GM21576 (cell line): Measurements from ENCODE around the gene TMEM121.

Experiments
- ATAC-seq: cut with Tn5 transposase; IDR thresholded peaks from one replicate; pipeline ENCODE4 v1.9.1; 2021; ENCODE audit warnings: mild to moderate bottlenecking, moderate library complexity; ENCODE audit not compliant: unreplicated experiment

The TMEM121 gene

DNA sequence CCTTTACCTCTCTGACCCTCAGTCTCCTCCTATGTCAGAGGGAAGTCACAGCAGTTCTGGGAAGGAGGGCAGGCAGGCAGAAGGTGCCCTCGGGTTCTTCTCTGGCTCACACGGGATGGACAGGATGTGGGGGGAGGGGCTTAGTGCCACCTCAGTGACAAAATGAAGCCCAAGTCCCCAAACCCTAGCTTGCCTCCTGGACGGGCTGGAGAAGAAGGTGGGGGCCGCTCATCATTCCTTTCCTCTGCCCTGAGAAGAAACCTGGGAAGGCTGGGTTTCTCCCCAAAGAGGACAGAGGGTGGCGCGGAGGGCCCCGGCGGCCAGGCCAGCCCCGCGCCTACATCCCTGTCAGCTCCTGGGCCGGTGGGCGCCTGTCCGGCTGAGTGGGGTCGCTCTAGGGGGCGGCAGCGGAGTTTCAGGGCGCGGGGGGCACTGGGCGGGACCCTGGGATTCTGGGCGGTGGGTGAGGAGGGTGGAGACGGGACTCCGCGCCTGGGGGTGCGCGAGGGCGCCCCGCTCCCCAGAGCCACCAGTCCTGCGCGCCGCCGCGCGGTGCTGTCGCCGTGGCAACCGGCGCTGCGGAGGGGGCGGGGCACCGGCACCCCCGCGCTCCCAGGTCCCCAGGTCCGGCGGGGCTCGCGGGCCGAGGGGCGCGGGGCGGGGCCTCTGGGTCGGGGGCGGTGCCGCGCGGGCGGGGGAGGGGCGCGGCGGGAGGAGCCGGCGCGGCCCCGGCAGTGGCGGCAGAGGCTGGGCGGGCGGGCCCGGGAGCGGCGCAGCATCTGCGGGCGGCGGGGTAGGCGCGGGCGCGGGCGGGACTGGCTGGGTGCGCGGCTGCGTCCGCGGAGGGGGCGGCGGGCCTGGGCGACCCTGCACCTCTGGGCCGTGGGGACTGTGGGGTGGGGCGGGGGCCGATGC, at the start of gene TMEM121:
TMEM121 (plus strand) TSS at position 723 of the 915 bp plus-strand sequence. CDS start 2,252 bp downstream, outside the sequence.
- no peak for ATAC-seq

DNA sequence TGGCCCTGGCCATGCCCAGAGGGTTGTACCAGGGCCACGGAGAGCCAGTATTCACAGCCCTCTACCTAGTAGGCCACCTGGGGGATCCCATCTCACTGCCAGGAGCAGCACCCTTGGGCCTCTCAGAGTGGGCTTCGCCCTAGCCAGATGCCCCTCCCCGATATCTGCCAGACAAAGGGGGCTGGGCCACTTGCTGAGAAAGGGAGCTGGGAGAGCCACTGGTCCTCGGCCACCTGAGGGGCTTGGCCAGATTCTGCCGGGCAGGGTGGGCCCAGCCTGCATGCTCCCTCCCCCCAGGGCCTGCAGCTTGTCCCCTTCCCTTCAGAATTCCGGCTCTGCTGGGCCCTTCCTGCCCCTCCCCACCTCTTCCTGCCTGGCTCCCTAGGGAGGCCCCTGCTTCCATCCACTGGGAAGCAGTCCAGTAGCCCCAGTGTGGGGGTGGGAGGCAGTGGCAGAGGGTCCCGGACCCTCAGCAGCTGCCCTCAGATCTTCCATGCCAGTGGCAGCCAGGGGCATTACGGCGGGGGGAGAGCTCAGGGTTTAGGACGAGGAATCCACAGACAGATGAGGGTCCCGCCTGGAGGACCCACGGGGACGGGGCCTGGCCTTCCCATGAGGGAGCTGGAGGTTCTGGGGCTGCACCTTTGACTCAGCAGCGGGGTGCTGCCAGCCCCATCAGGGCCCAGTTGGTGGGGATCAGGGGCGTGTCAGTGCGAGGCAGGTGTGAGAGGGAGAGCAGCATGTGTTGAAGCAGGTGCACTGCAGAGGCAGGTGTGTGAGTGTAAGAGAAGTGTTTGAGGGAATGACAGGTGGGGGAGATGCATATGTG, 49.3 kb upstream of the TMEM121 start:
- ATAC-seq = no peak

DNA sequence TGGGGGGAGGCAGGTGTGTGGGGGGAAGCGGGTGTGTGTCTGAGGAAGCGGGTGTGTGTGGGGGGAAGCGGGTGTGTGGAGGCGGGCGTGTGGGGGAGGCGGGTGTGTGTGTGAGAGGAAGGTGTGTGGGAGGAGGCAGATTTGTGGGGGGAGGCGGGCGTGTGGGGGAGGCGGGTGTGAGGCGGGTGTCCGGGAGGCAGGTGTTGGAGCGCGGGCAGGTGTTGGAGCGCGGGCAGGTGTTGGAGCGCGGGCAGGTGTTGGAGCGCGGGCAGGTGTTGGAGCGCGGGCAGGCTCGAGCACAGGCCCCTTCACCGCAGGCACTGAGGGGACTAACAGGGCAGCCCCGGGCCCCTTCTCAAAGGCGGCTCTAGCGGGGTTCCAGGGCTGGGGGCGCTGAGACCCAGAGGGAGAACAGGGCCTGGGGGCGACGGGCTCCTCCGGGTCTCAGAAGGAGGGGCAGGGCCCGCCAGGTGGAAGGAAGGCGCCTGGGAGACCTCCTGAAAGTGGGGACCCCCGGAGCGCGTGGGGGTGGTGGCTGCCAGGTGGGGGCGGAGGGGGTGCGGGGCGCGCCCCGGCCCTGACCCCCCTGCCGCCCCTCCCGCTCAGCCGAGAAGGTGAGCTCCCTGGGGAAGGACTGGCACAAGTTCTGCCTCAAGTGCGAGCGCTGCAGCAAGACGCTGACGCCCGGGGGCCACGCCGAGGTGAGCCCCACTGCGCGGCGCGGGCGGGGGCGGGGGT, 48.6 kb upstream of the TMEM121 start:
- ATAC-seq = no peak

DNA sequence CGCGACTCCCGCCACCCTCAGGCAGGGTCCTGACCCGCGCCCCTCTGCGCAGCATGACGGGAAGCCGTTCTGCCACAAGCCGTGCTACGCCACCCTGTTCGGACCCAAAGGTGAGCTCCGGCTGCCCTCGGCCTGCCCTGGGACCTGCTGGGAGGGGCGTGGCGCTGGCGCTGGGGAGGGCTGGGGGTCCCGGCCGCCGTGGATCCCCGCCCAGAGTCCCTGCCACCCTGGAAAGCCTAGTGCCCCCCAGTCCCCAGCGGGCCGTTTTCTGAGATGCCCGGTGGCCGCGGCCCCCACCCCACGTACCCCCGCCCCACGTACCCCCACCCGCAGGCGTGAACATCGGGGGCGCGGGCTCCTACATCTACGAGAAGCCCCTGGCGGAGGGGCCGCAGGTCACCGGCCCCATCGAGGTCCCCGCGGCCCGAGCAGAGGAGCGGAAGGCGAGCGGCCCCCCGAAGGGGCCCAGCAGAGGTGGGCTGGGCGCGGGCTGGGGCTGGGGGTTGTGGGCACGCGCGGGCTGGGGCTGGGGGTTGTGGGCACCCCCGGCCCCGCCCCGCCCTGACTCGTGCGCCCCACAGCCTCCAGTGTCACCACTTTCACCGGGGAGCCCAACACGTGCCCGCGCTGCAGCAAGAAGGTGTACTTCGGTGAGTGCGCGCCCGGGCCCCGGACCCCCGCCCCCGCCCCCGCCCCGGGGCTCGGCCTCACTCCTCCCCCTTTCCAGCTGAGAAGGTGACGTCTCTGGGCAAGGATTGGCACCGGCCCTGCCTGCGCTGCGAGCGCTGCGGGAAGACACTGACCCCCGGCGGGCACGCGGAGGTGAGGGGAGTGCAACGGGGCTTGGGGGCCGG, 47.8 kb upstream of the TMEM121 start:
- no peak for ATAC-seq

DNA sequence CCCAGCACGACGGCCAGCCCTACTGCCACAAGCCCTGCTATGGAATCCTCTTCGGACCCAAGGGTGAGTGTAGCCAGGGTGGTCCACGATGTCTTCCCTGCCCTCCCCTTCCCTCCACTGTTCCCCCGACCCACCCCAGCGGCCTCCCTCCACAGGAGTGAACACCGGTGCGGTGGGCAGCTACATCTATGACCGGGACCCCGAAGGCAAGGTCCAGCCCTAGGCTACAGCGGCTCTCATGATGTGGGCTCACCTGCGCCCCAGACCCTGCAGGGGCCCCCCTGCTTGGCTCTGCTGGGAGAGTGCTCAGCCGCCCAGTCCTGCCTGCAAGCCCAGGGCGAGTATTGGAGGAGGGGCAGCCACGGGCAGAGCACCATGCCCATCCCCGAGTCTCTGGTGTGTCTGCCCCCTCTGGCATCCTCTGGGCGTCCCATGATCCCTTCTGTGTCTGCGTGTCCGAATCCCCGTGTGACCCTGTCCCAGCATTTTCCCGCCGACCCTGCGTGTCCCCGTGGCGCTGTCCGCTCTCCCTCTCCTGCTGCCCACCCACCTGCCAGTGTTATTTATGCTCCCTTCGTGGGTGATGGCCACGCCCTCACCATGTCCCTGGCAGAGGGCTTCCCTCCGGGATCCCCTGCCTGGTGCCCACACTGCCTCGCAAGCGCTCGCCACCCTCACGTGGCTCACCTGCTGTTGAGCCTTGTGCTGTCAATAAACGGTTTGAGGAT, 46.8 kb upstream of the TMEM121 start:
- ATAC-seq = no peak

DNA sequence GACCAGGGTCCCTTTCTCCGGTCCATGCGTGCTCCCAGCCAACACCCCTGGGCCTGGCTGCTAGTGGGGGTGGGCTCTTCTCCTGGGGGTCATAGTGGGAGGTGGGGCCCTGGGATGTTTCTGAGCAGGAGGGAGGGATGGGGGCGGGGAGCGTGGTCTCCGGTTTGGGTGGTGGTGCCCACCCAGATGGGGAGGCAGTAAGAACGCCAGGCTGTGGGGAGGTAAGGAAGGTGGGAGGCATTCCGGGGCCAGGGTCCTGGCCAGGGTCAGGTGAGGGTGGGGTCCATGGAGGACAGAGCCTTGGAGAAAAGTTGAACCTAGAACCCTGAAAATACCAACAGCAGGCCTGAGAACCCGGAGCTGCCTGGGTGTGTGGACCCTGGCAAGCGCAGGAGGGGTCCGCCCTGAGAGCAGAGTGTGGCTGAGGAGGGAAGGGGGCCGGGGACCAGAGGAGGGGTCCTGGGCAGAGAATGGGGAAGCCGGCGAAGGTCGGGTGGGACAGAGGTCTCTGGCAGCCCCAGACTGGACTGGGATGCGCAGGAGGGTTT, 46.1 kb upstream of the TMEM121 start:
- ATAC-seq = no peak

DNA sequence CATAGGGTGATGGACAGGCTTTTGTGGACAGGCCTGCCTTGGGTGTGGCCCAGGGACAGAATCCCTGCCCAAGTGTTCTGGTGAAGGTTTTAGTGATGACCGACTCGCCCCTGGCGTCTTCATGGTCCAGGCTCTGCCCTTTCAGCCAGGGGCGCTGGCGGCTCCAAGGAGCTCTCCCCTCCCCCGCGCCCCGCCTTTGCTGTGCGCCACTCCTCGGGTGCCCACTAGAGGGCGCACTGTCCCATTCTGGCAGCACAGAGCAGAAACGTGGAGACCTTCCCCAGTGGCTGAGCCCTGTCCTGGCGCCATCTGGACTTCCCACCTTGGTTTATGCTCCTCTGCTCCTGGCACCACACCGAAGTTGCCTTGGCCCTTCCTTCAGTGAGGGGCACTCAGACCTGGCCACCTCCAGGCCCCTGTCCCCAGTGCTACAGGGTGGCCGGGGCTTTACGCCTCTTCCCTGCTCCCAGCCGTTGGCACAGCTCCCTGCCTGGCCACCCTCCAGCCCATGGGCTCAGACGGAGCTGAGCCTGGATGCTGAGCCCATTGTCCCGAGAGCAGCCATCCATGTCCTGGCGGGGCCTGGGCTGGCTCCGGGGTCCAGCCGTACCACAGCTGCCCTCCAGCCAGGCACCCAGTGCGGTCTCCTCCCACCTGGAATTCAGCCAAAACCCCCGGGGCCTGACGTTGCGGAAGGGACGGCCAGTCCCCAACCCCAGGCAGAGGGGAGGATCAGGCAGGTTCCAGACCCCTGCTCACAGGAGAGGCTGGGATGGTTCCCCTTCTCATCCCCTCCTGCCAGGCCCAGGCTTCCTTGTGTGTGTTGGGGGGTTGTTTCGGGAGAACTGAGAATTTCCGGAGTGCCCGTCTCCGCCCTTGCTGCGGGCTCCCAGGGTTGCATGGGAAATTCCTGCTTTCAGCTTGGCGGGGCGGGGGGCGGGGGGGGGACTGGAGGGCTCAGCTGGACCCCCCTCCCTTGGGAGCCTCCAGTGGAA, 45.3 kb upstream of the TMEM121 start:
- ATAC-seq = peak; percentile 37

DNA sequence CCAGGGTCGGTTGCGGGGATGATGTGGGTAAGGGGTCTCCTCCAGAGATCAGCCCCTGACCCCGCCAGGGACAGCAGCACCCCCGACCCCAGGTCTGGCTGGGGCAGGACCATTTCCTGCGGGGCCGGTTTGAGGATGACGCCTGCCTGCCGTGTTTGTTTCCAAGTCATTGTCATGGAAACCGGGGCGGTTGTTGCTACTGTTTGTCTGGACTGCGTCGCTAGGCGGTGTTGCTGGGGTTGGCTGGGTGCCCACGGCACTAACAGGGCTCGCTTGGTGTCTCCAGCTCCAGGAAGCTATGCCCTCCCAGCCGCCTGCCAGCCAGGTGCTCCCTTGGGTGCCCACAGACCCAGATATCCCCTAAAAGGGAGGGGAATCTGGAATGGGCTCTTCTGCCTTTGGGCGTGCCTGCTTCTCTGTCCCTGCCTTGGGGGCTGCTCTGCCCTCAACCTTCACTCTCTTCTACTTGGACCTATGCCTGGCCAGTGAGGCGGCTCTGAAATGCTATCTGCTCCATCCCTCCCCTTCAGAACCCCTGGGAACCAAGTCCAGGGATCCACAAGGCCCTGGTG, 44.4 kb upstream of the TMEM121 start:
- ATAC-seq = no peak

DNA sequence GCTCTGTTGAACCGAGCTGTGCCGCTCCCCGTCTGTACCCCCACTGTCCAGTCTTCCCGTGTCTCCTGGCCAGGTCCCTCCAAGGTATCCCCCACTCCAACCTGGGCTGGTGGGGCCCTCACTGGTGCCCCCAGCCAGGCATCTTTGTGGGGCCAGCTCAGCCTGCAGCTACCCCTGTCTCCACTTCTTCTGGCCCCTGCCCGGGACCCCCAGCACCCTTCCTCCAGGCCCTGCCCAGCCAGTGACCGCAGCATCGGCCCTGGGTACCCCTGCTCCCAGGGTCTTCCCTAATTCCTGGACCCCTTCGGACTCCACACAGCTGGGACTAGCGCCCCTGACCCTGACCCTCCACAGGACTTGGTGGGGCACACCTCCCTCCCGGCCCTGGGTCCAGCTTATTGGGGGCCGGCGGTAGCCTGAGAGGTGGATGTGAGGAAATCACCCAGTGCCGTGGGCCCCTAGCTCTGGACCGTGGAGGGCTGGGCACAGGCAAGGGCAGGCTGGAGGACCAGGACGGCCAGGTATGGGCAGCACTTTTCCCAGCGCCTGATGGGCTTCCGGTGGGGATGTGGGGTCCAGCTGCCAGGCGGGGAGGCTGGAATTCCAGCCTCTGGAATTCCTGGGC, 43.8 kb upstream of the TMEM121 start:
- no peak for ATAC-seq

DNA sequence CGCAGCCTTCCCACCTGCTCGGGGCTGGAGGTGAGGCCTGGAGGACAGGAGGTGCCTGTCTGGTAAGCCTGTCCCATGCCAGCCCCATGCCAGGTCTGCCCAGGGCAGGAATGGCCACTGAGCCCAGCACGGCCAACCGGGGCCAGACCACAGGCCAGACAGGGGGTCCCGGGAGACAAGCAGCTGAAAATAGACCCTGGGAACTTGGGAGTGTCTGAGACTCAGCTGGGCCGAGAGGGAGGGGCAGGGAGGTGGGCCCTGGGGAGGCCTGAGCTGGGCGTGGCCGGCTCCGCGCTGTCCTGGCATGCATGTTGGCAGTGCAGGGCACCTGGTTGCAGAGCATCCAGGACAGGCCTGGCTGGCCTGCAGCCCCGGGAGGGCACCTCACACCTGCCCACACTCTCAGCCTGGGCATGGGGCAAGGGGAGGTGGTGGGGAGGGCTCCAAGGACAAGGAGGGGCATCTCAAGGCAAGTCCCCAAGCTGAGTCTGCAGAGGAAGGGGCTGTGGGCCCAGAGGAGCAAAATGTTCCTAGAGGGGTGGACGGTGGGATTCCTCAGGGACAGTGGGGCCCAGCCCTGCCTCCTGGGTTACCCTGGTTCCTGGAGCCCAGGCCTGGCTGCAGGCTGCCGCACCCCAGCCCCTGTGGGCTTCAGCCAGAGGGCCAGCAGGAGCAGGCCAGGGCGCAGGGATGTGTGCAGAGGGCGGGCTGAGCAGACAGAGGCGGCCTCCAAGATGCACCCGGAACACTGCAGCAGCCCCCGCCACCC, 42.9 kb upstream of the TMEM121 start:
- ATAC-seq = no peak

DNA sequence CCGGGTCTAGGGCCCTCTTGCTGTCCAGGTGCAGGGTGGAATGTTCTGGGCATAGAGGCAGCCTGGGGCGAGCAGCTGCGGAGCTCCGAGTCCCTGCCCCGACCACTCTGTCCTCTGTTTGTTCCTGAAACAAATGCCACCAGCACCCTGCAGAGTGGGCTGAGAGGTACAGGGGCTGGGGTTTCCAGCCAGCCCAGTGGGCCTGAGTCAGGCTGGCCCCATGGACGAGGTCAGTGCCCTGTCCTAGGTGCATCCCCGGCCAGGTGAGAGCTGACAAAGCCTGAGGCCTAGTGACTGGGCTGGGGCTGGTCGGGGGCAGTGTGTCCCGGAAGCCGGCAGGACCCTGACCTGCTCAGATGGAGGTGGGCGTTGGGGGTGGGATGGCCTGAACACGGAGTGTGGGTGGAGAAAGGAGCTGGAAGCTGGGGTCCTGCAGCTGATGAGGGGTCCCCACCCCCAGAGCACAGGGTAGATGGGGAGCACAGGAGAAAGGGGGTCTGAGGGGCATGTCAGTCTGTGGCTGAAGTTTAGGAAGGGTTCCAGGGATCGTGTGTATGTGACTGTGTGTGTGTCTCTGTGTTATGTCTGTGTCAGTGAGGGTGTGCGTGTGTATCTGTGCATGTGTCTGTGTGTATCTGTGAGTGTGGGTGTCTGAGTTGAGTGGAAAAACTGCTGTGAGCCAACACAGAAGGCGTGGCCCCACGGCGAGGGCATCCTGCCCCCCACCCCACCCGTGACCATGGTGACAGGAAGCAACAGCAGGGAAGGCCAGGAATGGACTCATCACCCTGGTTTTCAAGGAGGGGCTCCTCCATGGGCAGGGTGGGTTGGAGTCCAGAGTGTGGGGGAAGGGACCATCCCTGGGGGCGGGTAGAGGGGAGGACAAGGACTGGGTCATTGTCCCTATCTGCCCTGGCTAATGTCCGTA, 42.0 kb upstream of the TMEM121 start:
- ATAC-seq = no peak

DNA sequence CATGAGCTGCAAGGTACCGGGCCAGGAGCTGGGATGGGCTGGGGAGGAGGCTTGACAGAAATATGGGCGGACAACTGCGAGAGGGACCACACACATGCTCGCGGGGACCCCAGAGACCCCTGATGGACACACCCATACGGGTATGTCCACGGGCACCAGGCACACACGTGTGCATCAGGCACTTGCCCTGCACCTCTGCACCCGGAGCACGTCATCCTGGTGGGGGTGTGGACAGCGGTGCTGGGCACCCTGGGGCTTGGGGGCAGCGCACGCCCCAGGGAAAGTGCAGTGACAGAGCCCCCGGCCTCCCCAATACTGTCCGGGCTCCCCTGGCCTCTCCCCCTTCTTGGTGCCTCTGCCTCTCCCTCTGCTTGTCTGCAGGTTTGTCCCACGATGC, 41.4 kb upstream of the TMEM121 start:
- no peak for ATAC-seq

DNA sequence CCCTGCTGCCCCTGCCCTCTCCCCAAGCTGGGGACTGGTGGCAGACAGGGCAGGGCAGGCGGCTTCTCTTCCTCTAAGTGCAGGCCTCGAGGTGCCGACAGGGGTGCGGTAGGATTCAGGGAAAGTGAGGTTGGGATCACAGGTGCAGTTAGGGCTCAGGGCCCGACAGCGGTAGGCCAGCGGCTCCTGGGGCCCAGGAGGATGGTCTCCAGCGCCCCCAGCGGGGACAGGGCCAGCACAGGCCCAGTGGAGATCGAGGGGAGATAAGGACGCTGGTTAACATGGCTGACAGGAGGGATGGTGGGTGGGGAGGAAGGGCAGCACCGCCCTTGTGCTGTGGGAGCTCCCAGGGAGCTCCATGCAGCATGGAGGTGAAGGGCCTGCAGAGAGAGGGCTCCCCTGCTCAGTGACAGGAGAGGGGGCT, 40.6 kb upstream of the TMEM121 start:
- ATAC-seq = no peak

DNA sequence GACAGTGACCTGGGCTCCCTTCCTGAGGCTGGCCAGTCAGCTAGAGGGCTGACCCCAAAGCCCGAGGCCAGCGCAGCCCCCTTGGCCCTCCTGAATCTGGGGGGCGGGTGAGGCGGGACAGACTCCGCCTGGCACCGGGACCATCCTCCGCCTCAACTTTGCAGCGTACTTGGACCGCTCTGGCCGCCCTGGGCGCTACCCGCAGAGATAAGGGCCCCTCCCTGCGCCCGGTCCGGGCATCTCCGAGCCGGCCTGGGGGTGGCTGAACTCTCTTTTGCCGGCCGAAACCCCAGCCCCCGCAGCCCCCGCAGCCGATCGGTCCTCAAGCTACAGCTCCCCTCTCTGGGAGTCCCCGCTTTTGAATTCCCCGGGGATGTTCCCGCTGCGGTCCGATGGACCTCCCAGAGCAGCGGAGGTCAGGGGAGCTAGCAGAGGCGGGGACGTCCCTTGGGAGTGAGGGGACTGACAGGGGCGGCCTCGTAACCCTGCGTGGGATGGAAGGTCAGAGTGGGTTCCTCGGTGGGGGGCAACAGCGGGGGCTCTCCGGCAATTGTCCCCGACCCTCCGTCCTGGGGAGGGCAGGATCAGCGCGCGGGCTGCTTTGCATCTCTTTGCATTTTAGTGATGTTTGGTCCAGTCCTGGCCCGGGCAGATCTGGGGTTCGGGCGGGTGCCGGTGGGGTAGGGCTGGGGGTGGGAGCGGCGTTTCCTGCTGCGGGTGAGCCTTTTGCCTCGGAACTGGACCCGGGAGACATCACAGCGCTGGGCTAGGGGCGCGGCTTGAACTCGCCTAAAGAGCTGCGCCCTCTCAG, 40.0 kb upstream of the TMEM121 start, which contains the start of gene CRIP1:
CRIP1 (plus strand) TSS at position 724 of the 811 bp plus-strand sequence. CDS start 374 bp downstream, outside the sequence.
- ATAC-seq = no peak
